ENCODE measurements around the gene AP1G2. TPM values are rescaled to one million over a fixed set of nuclear protein-coding genes. Genes with fewer than 3 reads are reported as not detected.

AP1G2 gene
- 32.0 TPM for total RNA-seq

GRCh38 chr14:23567186-23568020 lies at the start of gene AP1G2:
Gene AP1G2, minus strand, starts transcription at chr14:23567791. Its CDS starts 477 bp downstream, at chr14:23567314.

GRCh38 chr14:23578560-23579310 lies 11.1 kb upstream of the AP1G2 start, which contains the start of gene JPH4:
Gene JPH4, minus strand, starts transcription at chr14:23578790. Its CDS starts 1,337 bp downstream, at chr14:23577453.

GRCh38 chr14:23555882-23556699 lies 11.5 kb downstream of the AP1G2 start, which contains the start of gene THTPA:
Gene THTPA, plus strand, starts transcription at chr14:23556271. Its CDS starts 487 bp downstream, at chr14:23556758.

GRCh38 chr14:23551266-23552028 lies 16.1 kb downstream of the AP1G2 start, which contains the start of gene ZFHX2:
Gene ZFHX2, minus strand, starts transcription at chr14:23551765. Its CDS starts 16,440 bp downstream, at chr14:23535325.

Other genes with a start within 250 kb of the AP1G2 start
- 94.1 TPM for gene PABPN1, start 246.3 kb downstream of the AP1G2 start, total RNA-seq
- gene SLC22A17, start 214.9 kb downstream of the AP1G2 start, total RNA-seq, result 65.6 TPM
- 33.1 TPM for gene EFS, start 202.6 kb downstream of the AP1G2 start, total RNA-seq
- not detected for gene IL25, start 195.0 kb downstream of the AP1G2 start, total RNA-seq
- 5.9 TPM for gene CMTM5, start 190.7 kb downstream of the AP1G2 start, total RNA-seq
- gene MYH6, start 159.5 kb downstream of the AP1G2 start, total RNA-seq, result 0.49 TPM
- gene MYH7, start 132.1 kb downstream of the AP1G2 start, total RNA-seq, result 69.1 TPM
- 48.5 TPM for gene NGDN, start 98.1 kb downstream of the AP1G2 start, total RNA-seq
- 1.6 TPM for gene ZFHX2, start 16.0 kb downstream of the AP1G2 start, total RNA-seq
- gene THTPA, start 11.5 kb downstream of the AP1G2 start, total RNA-seq, result 21.6 TPM
- 10.6 TPM for gene JPH4, start 11.0 kb upstream of the AP1G2 start, total RNA-seq
- 0.77 TPM for gene DHRS2, start 68.6 kb upstream of the AP1G2 start, total RNA-seq

Data from camera-type eye (tissue), 1 donor.